Measurements from ENCODE around the gene PIP4P1.

Gene PIP4P1

DNA sequence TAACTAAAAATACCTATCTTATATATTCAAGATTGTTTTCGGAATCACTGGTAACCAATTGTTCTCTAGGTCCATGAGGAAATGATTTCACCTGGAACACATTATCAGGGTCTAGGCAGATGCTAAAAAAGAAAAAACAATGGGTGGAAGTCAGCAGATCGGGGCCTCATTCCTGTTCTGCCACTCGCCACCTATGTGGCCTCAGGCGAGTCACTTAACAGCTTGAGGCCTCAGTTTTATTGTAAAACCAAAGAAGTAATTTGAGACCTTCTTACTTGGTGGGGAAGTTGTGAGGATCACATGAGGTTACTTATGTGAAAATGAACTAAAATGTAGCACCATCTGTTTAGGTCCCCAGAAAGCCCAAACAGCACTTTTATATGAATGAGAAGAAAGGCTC, 37.9 kb upstream of the PIP4P1 start:
- peak in 1 of 2 experiments; percentile 49 for DNase-seq (ENCODE audit: low read depth in 1 of 2, low spot score in 1 of 2)
- H3K4me3 ChIP-seq (replicated peaks; ENCODE audit: insufficient read depth, low read length) = no peak overlapping the region
- TF ChIP-seq POLR2AphosphoS5 (IDR thresholded peaks at IDR 0.05; ENCODE audit: low read depth) = no peak
- TF ChIP-seq GABPA (IDR thresholded peaks at IDR 0.05; ENCODE audit: low read depth) = no peak
- no peak for TF ChIP-seq CTCF (IDR thresholded peaks at IDR 0.05; ENCODE audit: insufficient read depth, low read length)
- no peak for TF ChIP-seq SPI1 (IDR thresholded peaks at IDR 0.05; ENCODE audit: borderline replicate concordance, low read depth)
- TF ChIP-seq, protein P1, sequence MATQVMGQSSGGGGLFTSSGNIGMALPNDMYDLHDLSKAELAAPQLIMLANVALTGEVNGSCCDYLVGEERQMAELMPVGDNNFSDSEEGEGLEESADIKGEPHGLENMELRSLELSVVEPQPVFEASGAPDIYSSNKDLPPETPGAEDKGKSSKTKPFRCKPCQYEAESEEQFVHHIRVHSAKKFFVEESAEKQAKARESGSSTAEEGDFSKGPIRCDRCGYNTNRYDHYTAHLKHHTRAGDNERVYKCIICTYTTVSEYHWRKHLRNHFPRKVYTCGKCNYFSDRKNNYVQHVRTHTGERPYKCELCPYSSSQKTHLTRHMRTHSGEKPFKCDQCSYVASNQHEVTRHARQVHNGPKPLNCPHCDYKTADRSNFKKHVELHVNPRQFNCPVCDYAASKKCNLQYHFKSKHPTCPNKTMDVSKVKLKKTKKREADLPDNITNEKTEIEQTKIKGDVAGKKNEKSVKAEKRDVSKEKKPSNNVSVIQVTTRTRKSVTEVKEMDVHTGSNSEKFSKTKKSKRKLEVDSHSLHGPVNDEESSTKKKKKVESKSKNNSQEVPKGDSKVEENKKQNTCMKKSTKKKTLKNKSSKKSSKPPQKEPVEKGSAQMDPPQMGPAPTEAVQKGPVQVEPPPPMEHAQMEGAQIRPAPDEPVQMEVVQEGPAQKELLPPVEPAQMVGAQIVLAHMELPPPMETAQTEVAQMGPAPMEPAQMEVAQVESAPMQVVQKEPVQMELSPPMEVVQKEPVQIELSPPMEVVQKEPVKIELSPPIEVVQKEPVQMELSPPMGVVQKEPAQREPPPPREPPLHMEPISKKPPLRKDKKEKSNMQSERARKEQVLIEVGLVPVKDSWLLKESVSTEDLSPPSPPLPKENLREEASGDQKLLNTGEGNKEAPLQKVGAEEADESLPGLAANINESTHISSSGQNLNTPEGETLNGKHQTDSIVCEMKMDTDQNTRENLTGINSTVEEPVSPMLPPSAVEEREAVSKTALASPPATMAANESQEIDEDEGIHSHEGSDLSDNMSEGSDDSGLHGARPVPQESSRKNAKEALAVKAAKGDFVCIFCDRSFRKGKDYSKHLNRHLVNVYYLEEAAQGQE (IDR thresholded peaks at IDR 0.05; ENCODE audit: insufficient replicate concordance, low read depth) = no peak
- H3K27me3 ChIP-seq (ENCODE audit: insufficient read depth, poor library complexity, severe bottlenecking) = no peaks in the 10 kb centered on the region
- peak overlapping the region; percentile 89 for H3K27ac ChIP-seq (replicated peaks)

GRCh38 chr14:20498622-20499021, 37.4 kb upstream of the PIP4P1 start:
- TF ChIP-seq SPI1 (IDR thresholded peaks at IDR 0.05; ENCODE audit: borderline replicate concordance, low read depth) = no peak
- TF ChIP-seq, protein P1 (IDR thresholded peaks at IDR 0.05; ENCODE audit: insufficient replicate concordance, low read depth) = no peak
- no peak for TF ChIP-seq CTCF (IDR thresholded peaks at IDR 0.05; ENCODE audit: insufficient read depth, low read length)
- no peak for TF ChIP-seq POLR2AphosphoS5 (IDR thresholded peaks at IDR 0.05; ENCODE audit: low read depth)
- no peak for TF ChIP-seq GABPA (IDR thresholded peaks at IDR 0.05; ENCODE audit: low read depth)
- peak in 1 of 2 experiments; percentile 84 for DNase-seq (ENCODE audit: low read depth in 1 of 2, low spot score in 1 of 2)
- Histone ChIP-seq H3K27me3 (ENCODE audit: insufficient read depth, poor library complexity, severe bottlenecking) (no peaks in the 10 kb centered on the region), H3K4me3 (replicated peaks; ENCODE audit: insufficient read depth, low read length) (no peak overlapping the region), H3K27ac (replicated peaks) (peak overlapping the region; percentile 89)

DNA sequence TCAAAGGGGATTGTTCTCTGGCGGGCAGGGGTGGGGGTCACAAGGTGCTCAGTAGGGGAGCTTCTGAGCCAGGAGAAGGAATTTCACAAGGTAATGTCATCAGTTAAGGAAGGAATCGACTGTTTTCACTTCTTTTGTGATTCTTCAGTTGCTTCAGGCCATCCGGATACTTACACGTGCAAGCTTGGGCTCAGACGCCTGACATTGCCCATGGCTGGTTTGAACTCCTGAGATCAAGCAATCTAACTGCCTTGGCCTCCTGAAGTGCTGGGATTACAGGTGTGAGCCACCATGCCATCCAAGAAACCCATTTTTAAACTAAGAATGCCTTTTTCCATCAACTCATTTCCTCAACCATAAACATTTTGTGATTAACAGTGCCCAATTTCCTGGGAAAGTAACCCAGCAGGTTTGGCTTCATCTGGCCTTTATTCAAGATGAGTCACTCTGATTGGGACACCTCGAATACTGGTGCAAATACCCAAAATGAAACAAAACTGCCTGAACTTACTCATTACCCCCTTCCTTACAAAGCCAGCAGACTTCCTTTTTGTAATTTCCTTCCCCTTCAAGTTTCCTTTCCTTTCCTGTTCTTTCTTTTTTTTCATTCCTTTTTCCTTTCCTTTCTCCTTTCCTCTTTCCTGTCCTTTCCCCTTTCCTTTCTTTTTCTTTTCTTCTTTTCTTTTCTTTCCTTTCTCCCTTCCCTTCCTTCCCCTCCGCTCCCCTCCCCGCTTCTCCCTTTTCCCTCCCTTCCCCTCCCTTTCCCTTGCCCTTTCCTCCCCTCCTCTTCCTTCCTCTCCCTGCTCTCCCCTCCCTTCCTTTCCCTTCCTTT, 33.9 kb upstream of the PIP4P1 start:
- no peak overlapping the region for H3K4me3 ChIP-seq (replicated peaks; ENCODE audit: insufficient read depth, low read length)
- H3K27ac ChIP-seq (replicated peaks) = peak overlapping the region; percentile 89
- peak in 1 of 2 experiments; percentile 69 for DNase-seq (ENCODE audit: low read depth in 1 of 2, low spot score in 1 of 2)
- no peak for TF ChIP-seq POLR2AphosphoS5 (IDR thresholded peaks at IDR 0.05; ENCODE audit: low read depth)
- peak; percentile 61; the same call in 1 of the 2 replicates for TF ChIP-seq SPI1 (IDR thresholded peaks at IDR 0.05; ENCODE audit: borderline replicate concordance, low read depth)
- TF ChIP-seq, protein P1 (IDR thresholded peaks at IDR 0.05; ENCODE audit: insufficient replicate concordance, low read depth) = no peak
- no peaks in the 10 kb centered on the region for H3K27me3 ChIP-seq (ENCODE audit: insufficient read depth, poor library complexity, severe bottlenecking)

All from HL-60 (cell line).